ENCODE measurements around the gene ZNF839.

The ZNF839 gene

GRCh38 chr14:102335163-102335562 lies 15.6 kb downstream of the ZNF839 start:
- DNase-seq (ENCODE audit: low read depth, low spot score) = no peak
- no peak overlapping the region for H3K4me3 ChIP-seq (ENCODE audit: low read depth, low read length)
- in situ Hi-C loops (cut with HindIII; ENCODE audit: low sequenced_read_pairs) = no loop called here
- TF ChIP-seq, protein P1, sequence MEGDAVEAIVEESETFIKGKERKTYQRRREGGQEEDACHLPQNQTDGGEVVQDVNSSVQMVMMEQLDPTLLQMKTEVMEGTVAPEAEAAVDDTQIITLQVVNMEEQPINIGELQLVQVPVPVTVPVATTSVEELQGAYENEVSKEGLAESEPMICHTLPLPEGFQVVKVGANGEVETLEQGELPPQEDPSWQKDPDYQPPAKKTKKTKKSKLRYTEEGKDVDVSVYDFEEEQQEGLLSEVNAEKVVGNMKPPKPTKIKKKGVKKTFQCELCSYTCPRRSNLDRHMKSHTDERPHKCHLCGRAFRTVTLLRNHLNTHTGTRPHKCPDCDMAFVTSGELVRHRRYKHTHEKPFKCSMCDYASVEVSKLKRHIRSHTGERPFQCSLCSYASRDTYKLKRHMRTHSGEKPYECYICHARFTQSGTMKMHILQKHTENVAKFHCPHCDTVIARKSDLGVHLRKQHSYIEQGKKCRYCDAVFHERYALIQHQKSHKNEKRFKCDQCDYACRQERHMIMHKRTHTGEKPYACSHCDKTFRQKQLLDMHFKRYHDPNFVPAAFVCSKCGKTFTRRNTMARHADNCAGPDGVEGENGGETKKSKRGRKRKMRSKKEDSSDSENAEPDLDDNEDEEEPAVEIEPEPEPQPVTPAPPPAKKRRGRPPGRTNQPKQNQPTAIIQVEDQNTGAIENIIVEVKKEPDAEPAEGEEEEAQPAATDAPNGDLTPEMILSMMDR (IDR thresholded peaks at IDR 0.05; ENCODE audit: low read depth, low read length) = no peak

- in situ Hi-C loops (cut with HindIII; ENCODE audit: low sequenced_read_pairs) = no loop called here
- no peak for DNase-seq (ENCODE audit: low read depth, low spot score)
- H3K4me3 ChIP-seq (ENCODE audit: low read depth, low read length) = no peak overlapping the region
- TF ChIP-seq, protein P1 (IDR thresholded peaks at IDR 0.05; ENCODE audit: low read depth, low read length) = no peak
Measured at GRCh38 chr14:102338724-102339123, 19.2 kb downstream of the ZNF839 start.

- TF ChIP-seq, protein P1 (IDR thresholded peaks at IDR 0.05; ENCODE audit: low read depth, low read length) = no peak
Measured at GRCh38 chr14:102341566-102341965, 22.0 kb downstream of the ZNF839 start.

GRCh38 chr14:102342238-102342637 lies 22.7 kb downstream of the ZNF839 start:
- in situ Hi-C loops (cut with HindIII; ENCODE audit: low sequenced_read_pairs) = no loop called here
- no peak for DNase-seq (ENCODE audit: low read depth, low spot score)
- TF ChIP-seq, protein P1 (IDR thresholded peaks at IDR 0.05; ENCODE audit: low read depth, low read length) = no peak
- no peak overlapping the region for H3K4me3 ChIP-seq (ENCODE audit: low read depth, low read length)

More at GRCh38 chr14:102341566-102341965, 22.0 kb downstream of the ZNF839 start:
- DNase-seq (ENCODE audit: low read depth, low spot score) = no peak
- H3K4me3 ChIP-seq (ENCODE audit: low read depth, low read length) = no peak overlapping the region
- in situ Hi-C loops (cut with HindIII; ENCODE audit: low sequenced_read_pairs) = no loop called here

DNA sequence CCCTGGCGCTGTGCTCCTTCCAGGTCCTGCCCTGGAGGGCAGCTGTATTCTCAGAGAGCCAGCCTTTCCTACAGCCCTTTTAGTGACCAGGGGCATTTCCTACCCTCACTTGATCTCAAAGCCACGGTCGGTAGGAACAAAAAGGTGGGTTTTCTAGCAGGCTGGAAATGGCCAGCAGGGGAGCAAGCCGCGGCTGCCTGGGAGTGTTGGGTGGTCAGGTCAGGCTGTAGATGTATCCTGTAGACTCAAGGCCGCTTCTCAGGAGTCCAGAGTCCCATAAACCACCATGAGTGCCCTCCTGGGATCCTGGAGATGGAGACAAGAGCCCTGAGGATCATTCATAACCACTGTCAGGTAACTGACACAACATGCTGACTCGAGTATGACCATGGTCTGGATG lies 24.5 kb downstream of the ZNF839 start:
- TF ChIP-seq, protein P1 (IDR thresholded peaks at IDR 0.05; ENCODE audit: low read depth, low read length) = no peak
- no peak overlapping the region for H3K4me3 ChIP-seq (ENCODE audit: low read depth, low read length)
- no peak for DNase-seq (ENCODE audit: low read depth, low spot score)
- in situ Hi-C loops (cut with HindIII; ENCODE audit: low sequenced_read_pairs) = no loop called here

DNA sequence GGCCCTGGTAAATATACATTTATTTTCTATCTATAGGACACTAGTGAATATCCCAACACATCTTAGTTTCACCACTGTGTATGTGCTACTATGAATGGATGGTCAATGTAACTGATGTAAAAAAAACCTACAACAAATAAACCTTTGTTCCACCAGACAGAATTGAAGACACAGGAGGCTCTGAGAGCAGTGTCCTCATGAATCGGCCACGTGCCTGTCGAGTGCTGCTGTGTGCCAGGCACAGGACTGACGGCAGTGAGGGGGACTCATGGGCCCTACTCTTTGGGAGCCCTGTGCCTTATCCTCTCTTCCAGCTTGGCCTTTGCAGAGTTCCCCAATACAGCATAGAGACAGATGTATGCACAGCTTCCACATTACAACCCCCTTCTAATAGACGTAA lies 24.9 kb downstream of the ZNF839 start:
- H3K4me3 ChIP-seq (ENCODE audit: low read depth, low read length) = no peak overlapping the region
- DNase-seq (ENCODE audit: low read depth, low spot score) = no peak
- TF ChIP-seq, protein P1 (IDR thresholded peaks at IDR 0.05; ENCODE audit: low read depth, low read length) = no peak
- in situ Hi-C loops (cut with HindIII; ENCODE audit: low sequenced_read_pairs) = no loop called here

DNA sequence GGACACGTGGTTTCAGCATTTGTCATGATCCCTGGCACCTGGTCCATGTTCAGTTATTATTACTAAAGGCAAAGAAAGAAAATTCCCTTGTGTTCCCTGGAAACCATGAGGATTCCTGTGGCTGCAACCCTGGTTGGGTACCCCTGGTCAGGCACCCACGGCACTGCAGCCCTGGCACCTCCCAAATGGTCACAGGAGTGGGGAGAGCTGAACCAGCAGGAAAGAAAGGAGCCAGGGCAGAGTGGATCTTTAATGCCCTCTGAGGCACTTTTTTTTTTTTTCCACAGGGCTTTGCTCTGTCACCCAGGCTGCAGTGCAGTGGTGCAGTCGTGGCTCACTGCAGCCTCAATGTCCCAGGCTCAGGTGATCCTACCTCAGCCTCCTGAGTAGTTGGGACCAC lies 25.7 kb downstream of the ZNF839 start:
- TF ChIP-seq, protein P1 (IDR thresholded peaks at IDR 0.05; ENCODE audit: low read depth, low read length) = no peak
- no peak for DNase-seq (ENCODE audit: low read depth, low spot score)
- in situ Hi-C loops (cut with HindIII; ENCODE audit: low sequenced_read_pairs) = no loop called here
- no peak overlapping the region for H3K4me3 ChIP-seq (ENCODE audit: low read depth, low read length)

Data from astrocyte of the spinal cord (primary cell).